LNCaP clone FGC (cell line): ENCODE data around the gene TMEM269.

Experiments
- DNase-seq: peaks from one replicate; pipeline ENCODE4 v3.0.0-alpha.2; 2011; ENCODE audit warnings: low read depth
- H3K4me3 ChIP-seq: 2 replicates; pipeline ENCODE4 v1.5.1; 2011; ENCODE audit warnings: mild to moderate bottlenecking, low read depth, low read length, control low read depth
- TF ChIP-seq, protein P1 (sequence below): IDR thresholded peaks from 2 replicates; pipeline ENCODE4 v1.5.1; 2012; ENCODE audit warnings: mild to moderate bottlenecking; ENCODE audit not compliant: control insufficient read depth, insufficient read depth; ENCODE audit errors: extremely low read depth

Gene TMEM269

DNA sequence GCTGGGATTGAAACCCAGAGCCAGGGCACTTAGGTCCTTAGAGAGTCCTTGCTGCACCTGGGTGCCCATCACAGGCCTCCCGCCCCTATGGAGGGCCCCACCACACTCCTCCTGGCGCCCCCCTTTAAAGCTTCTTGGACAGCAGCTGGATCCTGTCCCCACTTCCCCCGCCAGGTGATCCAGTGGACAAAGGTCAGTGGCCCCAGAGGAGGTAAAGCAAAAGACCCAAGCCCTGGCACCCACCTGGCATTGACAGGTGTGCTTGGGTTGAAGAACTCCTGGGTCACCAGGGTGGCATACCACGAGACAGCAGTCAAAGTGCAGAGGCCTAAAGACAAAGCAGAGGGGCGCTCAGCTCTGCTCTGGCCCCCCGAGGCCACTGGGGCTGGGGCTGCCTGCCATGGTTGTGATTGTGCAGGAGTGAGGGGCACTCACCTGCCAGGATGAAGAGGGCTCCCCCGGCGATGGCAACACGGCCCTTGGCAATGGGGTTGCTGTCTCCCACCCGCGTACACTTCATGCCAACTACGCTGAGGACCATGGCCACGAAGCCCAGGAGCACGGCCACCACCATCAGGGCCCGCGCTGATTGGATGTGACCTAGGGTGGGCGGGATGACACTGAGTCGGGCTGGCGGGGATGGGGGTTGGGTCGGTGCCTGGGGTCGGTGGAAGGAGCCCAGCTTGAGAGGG lies 46.7 kb upstream of the TMEM269 start:
- no peak overlapping the region for H3K4me3 ChIP-seq
- DNase-seq: no peak
- TF ChIP-seq, protein P1, sequence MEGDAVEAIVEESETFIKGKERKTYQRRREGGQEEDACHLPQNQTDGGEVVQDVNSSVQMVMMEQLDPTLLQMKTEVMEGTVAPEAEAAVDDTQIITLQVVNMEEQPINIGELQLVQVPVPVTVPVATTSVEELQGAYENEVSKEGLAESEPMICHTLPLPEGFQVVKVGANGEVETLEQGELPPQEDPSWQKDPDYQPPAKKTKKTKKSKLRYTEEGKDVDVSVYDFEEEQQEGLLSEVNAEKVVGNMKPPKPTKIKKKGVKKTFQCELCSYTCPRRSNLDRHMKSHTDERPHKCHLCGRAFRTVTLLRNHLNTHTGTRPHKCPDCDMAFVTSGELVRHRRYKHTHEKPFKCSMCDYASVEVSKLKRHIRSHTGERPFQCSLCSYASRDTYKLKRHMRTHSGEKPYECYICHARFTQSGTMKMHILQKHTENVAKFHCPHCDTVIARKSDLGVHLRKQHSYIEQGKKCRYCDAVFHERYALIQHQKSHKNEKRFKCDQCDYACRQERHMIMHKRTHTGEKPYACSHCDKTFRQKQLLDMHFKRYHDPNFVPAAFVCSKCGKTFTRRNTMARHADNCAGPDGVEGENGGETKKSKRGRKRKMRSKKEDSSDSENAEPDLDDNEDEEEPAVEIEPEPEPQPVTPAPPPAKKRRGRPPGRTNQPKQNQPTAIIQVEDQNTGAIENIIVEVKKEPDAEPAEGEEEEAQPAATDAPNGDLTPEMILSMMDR: no peak

DNA sequence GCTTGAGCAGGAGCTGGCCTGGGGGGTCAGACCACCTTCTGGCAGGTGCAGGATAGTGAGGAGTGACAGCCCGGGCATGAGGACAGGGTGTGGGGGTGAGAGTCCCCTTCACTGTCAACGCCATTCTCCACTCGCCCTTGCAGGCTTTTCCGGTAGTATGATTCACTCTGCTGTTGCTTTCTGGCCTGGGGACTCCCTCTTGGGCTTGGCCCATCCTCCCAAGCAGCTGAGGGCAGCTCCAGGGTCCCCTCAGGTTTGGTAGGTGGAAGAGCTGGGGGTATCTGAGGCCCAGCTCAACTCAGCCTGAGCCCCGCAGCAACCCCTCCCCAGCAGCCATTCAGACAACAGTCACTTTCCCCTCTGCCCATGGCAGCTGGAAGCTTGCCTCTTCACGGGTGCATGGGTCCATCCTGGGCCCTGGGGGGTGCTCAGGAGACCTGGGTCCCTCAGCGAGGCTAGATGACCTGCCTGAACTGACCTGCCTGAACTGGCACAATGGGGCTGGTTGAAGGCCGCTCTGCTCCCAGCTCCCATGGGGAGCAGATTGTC lies 46.0 kb upstream of the TMEM269 start:
- TF ChIP-seq, protein P1: no peak
- DNase-seq: no peak
- H3K4me3 ChIP-seq: no peak overlapping the region

DNA sequence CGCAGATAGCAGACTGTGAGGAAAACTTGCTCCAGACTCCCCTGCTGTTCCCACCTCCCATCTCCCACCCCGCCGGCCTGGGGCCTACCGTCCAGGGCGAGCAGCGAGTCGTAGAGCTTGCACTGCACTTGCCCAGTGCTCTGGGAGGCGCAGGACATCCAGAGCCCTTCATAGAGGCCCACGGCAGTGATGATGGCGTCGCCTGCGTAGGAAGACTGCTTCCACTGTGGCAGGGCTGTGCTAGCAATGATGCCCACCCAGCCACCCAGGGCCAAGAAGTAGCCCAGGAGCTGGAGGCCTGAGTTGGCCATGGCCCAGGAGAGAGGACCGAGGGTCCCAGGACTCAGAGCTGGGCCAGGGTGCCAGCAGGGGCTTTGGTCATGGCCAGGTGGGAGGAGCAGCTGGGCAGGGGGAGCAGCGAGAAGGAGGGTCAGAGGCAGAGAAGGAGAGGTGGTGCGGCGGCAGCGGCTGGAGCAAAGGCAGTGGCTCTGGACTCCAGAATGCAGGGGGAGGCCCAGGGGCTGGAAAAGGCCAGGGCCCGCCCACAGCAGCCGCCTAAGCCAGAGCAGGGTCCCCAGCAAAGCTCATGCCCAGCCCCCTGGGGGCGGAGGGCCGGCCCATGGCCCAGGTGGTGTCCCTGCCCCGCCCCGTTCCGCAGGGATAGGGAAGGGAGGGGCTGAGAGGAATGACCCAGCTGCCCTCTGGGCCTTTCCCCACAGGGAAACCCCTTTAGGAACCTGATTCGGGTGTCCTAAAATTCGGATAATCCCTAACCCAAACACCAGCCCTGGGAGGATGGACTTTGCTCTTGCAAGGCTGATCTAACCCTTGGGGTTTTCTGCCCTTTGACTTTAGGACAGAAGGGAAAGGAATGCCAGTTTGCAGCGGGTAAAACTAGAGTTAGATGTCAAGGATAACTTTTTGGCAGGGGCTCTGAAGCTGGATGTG lies 44.8 kb upstream of the TMEM269 start, which contains the start of gene CLDN19:
Gene CLDN19, minus strand, starts transcription at position 484 of the 948 bp plus-strand sequence. Its CDS starts 173 bp downstream, at position 311.
- TF ChIP-seq, protein P1: no peak
- no peak for DNase-seq
- H3K4me3 ChIP-seq: no peak within 1 kb of the TSS

DNA sequence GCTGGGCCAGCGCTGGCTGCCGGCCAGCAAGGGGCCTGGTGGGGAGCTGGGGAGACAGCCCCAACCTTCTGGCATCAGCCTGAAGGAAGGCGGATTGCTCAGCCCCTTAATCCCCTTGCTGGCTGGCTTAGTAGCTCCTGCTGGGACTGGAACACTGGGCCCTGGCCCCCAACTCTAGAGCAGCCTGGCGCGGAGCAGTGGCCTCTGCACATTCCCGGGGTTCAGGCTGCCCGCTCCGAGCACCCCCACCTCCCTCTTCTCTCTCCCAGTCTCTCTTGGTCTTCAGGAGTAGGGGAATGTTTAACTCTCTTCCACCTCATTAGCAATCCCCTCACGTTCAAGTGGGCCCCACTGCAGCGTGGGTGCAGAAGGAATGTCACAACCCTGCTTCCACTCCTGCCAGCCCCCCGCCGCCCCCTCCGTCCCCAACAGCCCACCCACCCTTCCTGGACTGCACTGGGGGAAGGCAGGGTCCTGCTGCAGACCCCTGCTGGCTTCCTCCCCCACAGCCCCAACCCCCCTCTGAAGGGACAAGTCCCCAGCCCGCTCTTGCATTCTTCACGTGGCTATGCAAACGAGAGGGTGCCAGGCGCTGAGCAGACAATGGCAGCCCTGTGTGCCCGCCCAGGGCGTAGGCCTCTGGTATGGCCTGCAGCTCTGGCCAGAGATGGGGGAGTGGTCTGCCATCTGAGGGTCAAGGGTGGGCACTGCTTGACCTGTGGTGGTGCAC lies 43.8 kb upstream of the TMEM269 start:
- DNase-seq: no peak
- H3K4me3 ChIP-seq: no peak overlapping the region
- TF ChIP-seq, protein P1: no peak

DNA sequence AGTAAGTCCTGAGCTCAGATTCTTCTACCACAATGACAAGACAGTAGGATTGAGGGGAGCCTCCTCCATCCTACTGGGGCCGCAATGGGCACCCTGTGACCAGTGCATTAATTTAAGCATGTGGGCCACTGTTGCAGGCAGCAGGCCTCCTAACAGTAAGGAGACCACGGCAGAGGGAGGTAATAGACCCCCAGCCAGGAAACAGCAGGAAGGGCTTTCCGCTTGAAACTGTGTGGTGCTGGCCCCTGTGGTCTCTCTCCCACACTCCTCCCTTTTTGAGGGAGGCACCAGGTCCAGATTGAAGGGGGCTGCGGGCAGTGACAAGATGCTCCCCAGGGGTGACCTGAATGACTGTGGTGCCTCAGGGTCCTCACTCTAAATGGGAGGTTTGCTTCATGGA lies 43.1 kb upstream of the TMEM269 start:
- TF ChIP-seq, protein P1: no peak
- H3K4me3 ChIP-seq: no peak overlapping the region
- DNase-seq: no peak

DNA sequence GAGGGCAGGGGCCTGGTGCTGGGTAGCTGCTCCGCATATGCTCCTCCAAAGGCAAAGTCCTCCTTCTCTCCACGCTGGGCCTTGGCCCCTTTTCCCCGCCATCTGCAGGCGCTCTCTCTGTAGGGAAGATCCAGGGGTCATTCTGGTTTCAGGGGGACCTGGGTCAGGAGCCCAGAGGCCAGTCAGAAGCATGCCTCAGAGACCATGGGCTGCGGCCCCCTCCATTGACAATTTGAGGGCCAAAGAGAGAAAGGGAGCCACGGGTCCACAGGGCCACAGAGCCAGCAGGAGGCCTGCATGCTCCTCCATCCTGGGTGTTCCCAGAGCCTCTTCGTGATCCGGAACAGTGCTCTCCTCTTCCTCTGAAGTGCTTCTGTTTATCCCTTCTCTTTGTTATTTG lies 42.6 kb upstream of the TMEM269 start:
- no peak for DNase-seq
- TF ChIP-seq, protein P1: no peak
- no peak overlapping the region for H3K4me3 ChIP-seq
